Osteocyte (in vitro differentiated cells): ENCODE data around the gene MCRIP2. TPM values are rescaled to one million over a fixed set of nuclear protein-coding genes. Genes with fewer than 3 reads are reported as not detected.

ENCODE experiments used
- DNase-seq: peaks from one replicate; pipeline ENCODE4 v3.0.0; 2021; ENCODE audit warnings: mixed read lengths; ENCODE audit not compliant: unreplicated experiment; ENCODE audit errors: extremely low spot score
- H3K27ac Mint-ChIP-seq: one replicate; pipeline ENCODE4 v1.8.0; 2021; ENCODE audit warnings: mild to moderate bottlenecking, mixed read lengths; ENCODE audit not compliant: unreplicated experiment
- H3K27me3 Mint-ChIP-seq: one replicate; pipeline ENCODE4 v1.8.0; 2021; ENCODE audit warnings: mixed read lengths; ENCODE audit not compliant: unreplicated experiment
- H3K36me3 Mint-ChIP-seq: one replicate; pipeline ENCODE4 v1.8.0; 2021; ENCODE audit warnings: mixed read lengths; ENCODE audit not compliant: unreplicated experiment
- H3K4me1 Mint-ChIP-seq: one replicate; pipeline ENCODE4 v1.8.0; 2021; ENCODE audit warnings: mixed read lengths; ENCODE audit not compliant: unreplicated experiment
- H3K4me3 Mint-ChIP-seq: one replicate; pipeline ENCODE4 v1.8.0; 2021; ENCODE audit warnings: mild to moderate bottlenecking, moderate library complexity, mixed read lengths; ENCODE audit not compliant: unreplicated experiment
- H3K9me3 Mint-ChIP-seq: one replicate; pipeline ENCODE4 v1.8.0; 2021; ENCODE audit warnings: mixed read lengths; ENCODE audit not compliant: unreplicated experiment
- CTCF ChIP-seq: fragments of 200-600 bp; sonication (generic); IDR thresholded peaks from 2 replicates; pipeline ENCODE4 v1.5.0; 2021; ENCODE audit warnings: antibody characterized with exemption, mild to moderate bottlenecking, moderate library complexity
- total RNA-seq: library from RNA; stranded (reverse); gene quantifications from 2 replicates; pipeline ENCODE4 v1.2.1, GENCODE V29; 2021

MCRIP2 gene
- total RNA-seq, 1 donor from 2014 or later, result 11.3 TPM

GRCh38 chr16:633336-634050, 8.1 kb upstream of the MCRIP2 start:
- H3K4me3 Mint-ChIP-seq, result no peak overlapping the region
- H3K9me3 Mint-ChIP-seq, result no peaks in the 10 kb centered on the region
- peaks cover 23% of the 10 kb centered on the region for H3K4me1 Mint-ChIP-seq
- TF ChIP-seq CTCF, result no peak
- H3K27ac Mint-ChIP-seq, result no peak overlapping the region
- no peak for DNase-seq
- H3K36me3 Mint-ChIP-seq, result peaks cover 2% of the 10 kb centered on the region
- H3K27me3 Mint-ChIP-seq, result no peaks in the 10 kb centered on the region

- no peak for DNase-seq
- peak overlapping the region; percentile 35 for H3K4me3 Mint-ChIP-seq
- H3K9me3 Mint-ChIP-seq, result no peaks in the 10 kb centered on the region
- no peak overlapping the region for H3K27ac Mint-ChIP-seq
- H3K27me3 Mint-ChIP-seq, result no peaks in the 10 kb centered on the region
- peaks cover under 1% of the 10 kb centered on the region for H3K36me3 Mint-ChIP-seq
- no peak for TF ChIP-seq CTCF
- H3K4me1 Mint-ChIP-seq, result peaks cover 17% of the 10 kb centered on the region
Measured at GRCh38 chr16:634051-634670, 7.5 kb upstream of the MCRIP2 start.

- Mint-ChIP-seq H3K4me3 (peak overlapping the region; percentile 68), H3K27ac (no peak overlapping the region), H3K9me3 (no peaks in the 10 kb centered on the region), H3K27me3 (no peaks in the 10 kb centered on the region), H3K36me3 (no peaks in the 10 kb centered on the region), H3K4me1 (peaks cover 9% of the 10 kb centered on the region)
- no peak for TF ChIP-seq CTCF
- DNase-seq, result no peak
Measured at GRCh38 chr16:634996-635395, 6.6 kb upstream of the MCRIP2 start.

- Mint-ChIP-seq H3K9me3 (no peaks in the 10 kb centered on the region), H3K4me3 (peak overlapping the region; percentile 91), H3K27me3 (no peaks in the 10 kb centered on the region), H3K36me3 (no peaks in the 10 kb centered on the region), H3K4me1 (peaks cover 9% of the 10 kb centered on the region), H3K27ac (no peak overlapping the region)
- no peak for TF ChIP-seq CTCF
- no peak for DNase-seq
Measured at GRCh38 chr16:635573-636205, 5.9 kb upstream of the MCRIP2 start.
